ENCODE measurements around the gene GRPEL1. TPM values are rescaled to one million over a fixed set of nuclear protein-coding genes. Genes with fewer than 3 reads are reported as not detected.

GRPEL1 gene
- total RNA-seq, 1 donor from 2014 or later: 32.3 TPM

- no peak for DNase-seq
Observed at GRCh38 chr4:7021355-7021754, 46.5 kb downstream of the GRPEL1 start.

- DNase-seq: no peak
Observed at GRCh38 chr4:7020856-7021255, 47.0 kb downstream of the GRPEL1 start.

- no peak for DNase-seq
Observed at GRCh38 chr4:7020290-7020689, 47.6 kb downstream of the GRPEL1 start.

GRCh38 chr4:7019367-7019766, 48.5 kb downstream of the GRPEL1 start:
- no peak for DNase-seq

GRCh38 chr4:7018281-7018680, 49.6 kb downstream of the GRPEL1 start:
- DNase-seq: no peak

GRCh38 chr4:7017446-7018048, 50.3 kb downstream of the GRPEL1 start:
- no peak for DNase-seq

- DNase-seq: no peak
Observed at GRCh38 chr4:7016512-7016911, 51.4 kb downstream of the GRPEL1 start.

GRCh38 chr4:7016086-7016485, 51.8 kb downstream of the GRPEL1 start:
- DNase-seq: no peak

- DNase-seq: no peak
Observed at GRCh38 chr4:7015383-7016035, 52.4 kb downstream of the GRPEL1 start.

GRCh38 chr4:7014815-7015214, 53.0 kb downstream of the GRPEL1 start:
- no peak for DNase-seq

- no peak for DNase-seq
Observed at GRCh38 chr4:7013175-7013574, 54.7 kb downstream of the GRPEL1 start.

- DNase-seq: no peak
Observed at GRCh38 chr4:7009564-7009963, 58.3 kb downstream of the GRPEL1 start.

Other genes with a start within 250 kb of the GRPEL1 start
- gene TBC1D14, start 158.2 kb downstream of the GRPEL1 start, total RNA-seq: 28.2 and 30.0 TPM in 2 replicates
- gene TADA2B, start 24.7 kb downstream of the GRPEL1 start, total RNA-seq: 10.4 and 13.3 TPM in 2 replicates
- gene SORCS2, start 124.5 kb upstream of the GRPEL1 start, total RNA-seq: under 0.01 and 0.05 TPM in 2 replicates